Fibroblast of the aortic adventitia (primary cell): Measurements from ENCODE around the gene CCDC174. TPM values are rescaled to one million over a fixed set of nuclear protein-coding genes. Genes with fewer than 3 reads are reported as not detected.

ENCODE experiments used
- DNase-seq: peaks from one replicate; pipeline ENCODE4 v3.0.0-alpha.2; 2010; ENCODE audit warnings: low read depth
- H3K4me3 ChIP-seq: 2 replicates; pipeline ENCODE4 v1.5.1; 2011; ENCODE audit warnings: low read depth, mild to moderate bottlenecking, control low read depth, low read length, moderate library complexity
- CTCF ChIP-seq: IDR thresholded peaks from 2 replicates; pipeline ENCODE4 v1.5.1; 2011; ENCODE audit warnings: mild to moderate bottlenecking, low read length, control low read depth, inconsistent platforms; ENCODE audit not compliant: insufficient read depth
- total RNA-seq: library from RNA; depleted of rRNA; stranded (reverse); fragments of >200 nt; gene quantifications from 2 replicates; pipeline ENCODE4 v1.2.3, GENCODE V29; 2012; ENCODE audit warnings: low replicate concordance

Gene CCDC174
- total RNA-seq, 1 donor: 11.5 TPM

- TF ChIP-seq CTCF: no peak
- DNase-seq: no peak
- H3K4me3 ChIP-seq: no peak overlapping the region
Observed at GRCh38 chr3:14640734-14641133, 10.8 kb upstream of the CCDC174 start.

- H3K4me3 ChIP-seq: no peak overlapping the region
- no peak for TF ChIP-seq CTCF
- no peak for DNase-seq
Observed at GRCh38 chr3:14641346-14641745, 10.2 kb upstream of the CCDC174 start.

GRCh38 chr3:14645453-14645852, 6.1 kb upstream of the CCDC174 start:
- H3K4me3 ChIP-seq: no peak overlapping the region
- no peak for DNase-seq
- TF ChIP-seq CTCF: no peak

- TF ChIP-seq CTCF: no peak
- no peak overlapping the region for H3K4me3 ChIP-seq
- no peak for DNase-seq
Observed at GRCh38 chr3:14646131-14646573, 5.4 kb upstream of the CCDC174 start.

- no peak for TF ChIP-seq CTCF
- H3K4me3 ChIP-seq: no peak overlapping the region
- DNase-seq: no peak
Observed at GRCh38 chr3:14646589-14647413, 4.8 kb upstream of the CCDC174 start.

GRCh38 chr3:14647976-14648955, 3.3 kb upstream of the CCDC174 start:
- DNase-seq: peak; percentile 25
- no peak for TF ChIP-seq CTCF
- no peak overlapping the region for H3K4me3 ChIP-seq
